Measurements from ENCODE around the gene ACSBG1.

GRCh38 chr15:78257681-78258080 lies 23.3 kb upstream of the ACSBG1 start:
- TF ChIP-seq CTCF (conservative IDR thresholded peaks at IDR 0.05; ENCODE audit: low read length) (no peak), EZH2phosphoT487 (IDR thresholded peaks at IDR 0.05; ENCODE audit: borderline replicate concordance, low read depth, low read length) (no peak)

Measured in OCI-LY7 (cell line).